ENCODE results near the gene ACOT7.

The ACOT7 gene, protein sequence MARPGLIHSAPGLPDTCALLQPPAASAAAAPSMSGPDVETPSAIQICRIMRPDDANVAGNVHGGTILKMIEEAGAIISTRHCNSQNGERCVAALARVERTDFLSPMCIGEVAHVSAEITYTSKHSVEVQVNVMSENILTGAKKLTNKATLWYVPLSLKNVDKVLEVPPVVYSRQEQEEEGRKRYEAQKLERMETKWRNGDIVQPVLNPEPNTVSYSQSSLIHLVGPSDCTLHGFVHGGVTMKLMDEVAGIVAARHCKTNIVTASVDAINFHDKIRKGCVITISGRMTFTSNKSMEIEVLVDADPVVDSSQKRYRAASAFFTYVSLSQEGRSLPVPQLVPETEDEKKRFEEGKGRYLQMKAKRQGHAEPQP

GRCh38 chr1:6393400-6394187, at the start of gene ACOT7:
Gene ACOT7, minus strand, starts transcription at chr1:6393767. Its CDS starts 368 bp downstream, at chr1:6393399.
- H2AFZ ChIP-seq (ENCODE audit: low read length): no peak within 1 kb of the TSS
- no peaks in the 10 kb centered on the region for H3K79me2 ChIP-seq (ENCODE audit: insufficient read depth, low read length)
- H3K27ac ChIP-seq (ENCODE audit: low read depth, low read length, poor library complexity, severe bottlenecking): peak within 1 kb of the TSS; percentile 24
- H3K27me3 ChIP-seq (ENCODE audit: insufficient read depth, low read length): no peaks in the 10 kb centered on the region
- H3F3A ChIP-seq (ENCODE audit: insufficient read depth, low read length): no peaks in the 10 kb centered on the region
- peak within 1 kb of the TSS; percentile 77 for H3K9ac ChIP-seq (ENCODE audit: low read length)
- H3K9me2 ChIP-seq (ENCODE audit: low read depth, low read length): no peaks in the 10 kb centered on the region
- no peaks in the 10 kb centered on the region for H3K9me3 ChIP-seq (ENCODE audit: low read length)
- TF ChIP-seq EZH2 (IDR thresholded peaks at IDR 0.05; ENCODE audit: borderline replicate concordance, low read length): no peak
- TF ChIP-seq, protein P1, sequence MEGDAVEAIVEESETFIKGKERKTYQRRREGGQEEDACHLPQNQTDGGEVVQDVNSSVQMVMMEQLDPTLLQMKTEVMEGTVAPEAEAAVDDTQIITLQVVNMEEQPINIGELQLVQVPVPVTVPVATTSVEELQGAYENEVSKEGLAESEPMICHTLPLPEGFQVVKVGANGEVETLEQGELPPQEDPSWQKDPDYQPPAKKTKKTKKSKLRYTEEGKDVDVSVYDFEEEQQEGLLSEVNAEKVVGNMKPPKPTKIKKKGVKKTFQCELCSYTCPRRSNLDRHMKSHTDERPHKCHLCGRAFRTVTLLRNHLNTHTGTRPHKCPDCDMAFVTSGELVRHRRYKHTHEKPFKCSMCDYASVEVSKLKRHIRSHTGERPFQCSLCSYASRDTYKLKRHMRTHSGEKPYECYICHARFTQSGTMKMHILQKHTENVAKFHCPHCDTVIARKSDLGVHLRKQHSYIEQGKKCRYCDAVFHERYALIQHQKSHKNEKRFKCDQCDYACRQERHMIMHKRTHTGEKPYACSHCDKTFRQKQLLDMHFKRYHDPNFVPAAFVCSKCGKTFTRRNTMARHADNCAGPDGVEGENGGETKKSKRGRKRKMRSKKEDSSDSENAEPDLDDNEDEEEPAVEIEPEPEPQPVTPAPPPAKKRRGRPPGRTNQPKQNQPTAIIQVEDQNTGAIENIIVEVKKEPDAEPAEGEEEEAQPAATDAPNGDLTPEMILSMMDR (IDR thresholded peaks at IDR 0.05; ENCODE audit: low read length): no peak
- H4K20me1 ChIP-seq (ENCODE audit: insufficient read depth, low read length): no peaks in the 10 kb centered on the region
- peak within 1 kb of the TSS; percentile 69 for H3K4me2 ChIP-seq (ENCODE audit: low read length)
- peak within 1 kb of the TSS; percentile 74 for H3K4me3 ChIP-seq (ENCODE audit: low read depth, low read length, poor library complexity, severe bottlenecking)
- H3K36me3 ChIP-seq (ENCODE audit: insufficient read depth, low read length): no peaks in the 10 kb centered on the region
- peaks cover 18% of the 10 kb centered on the region for H3K4me1 ChIP-seq (ENCODE audit: insufficient read depth, low read length, severe bottlenecking)

GRCh38 chr1:6441586-6441985, 48.0 kb upstream of the ACOT7 start:
- no peaks in the 10 kb centered on the region for H3K9me3 ChIP-seq (ENCODE audit: low read length)
- H3K27me3 ChIP-seq (ENCODE audit: insufficient read depth, low read length): no peaks in the 10 kb centered on the region; the same call in 1 of the 2 replicates
- H3K36me3 ChIP-seq (ENCODE audit: insufficient read depth, low read length): no peaks in the 10 kb centered on the region
- no peaks in the 10 kb centered on the region for H3K9me2 ChIP-seq (ENCODE audit: low read depth, low read length)
- H3K4me1 ChIP-seq (ENCODE audit: insufficient read depth, low read length, severe bottlenecking): no peaks in the 10 kb centered on the region
- H4K20me1 ChIP-seq (ENCODE audit: insufficient read depth, low read length): no peaks in the 10 kb centered on the region
- H3F3A ChIP-seq (ENCODE audit: insufficient read depth, low read length): no peaks in the 10 kb centered on the region
- no peak overlapping the region for H3K27ac ChIP-seq (ENCODE audit: low read depth, low read length, poor library complexity, severe bottlenecking)
- H3K4me2 ChIP-seq (ENCODE audit: low read length): no peak overlapping the region
- H2AFZ ChIP-seq (ENCODE audit: low read length): no peak overlapping the region
- no peak for TF ChIP-seq EZH2 (IDR thresholded peaks at IDR 0.05; ENCODE audit: borderline replicate concordance, low read length)
- TF ChIP-seq, protein P1 (IDR thresholded peaks at IDR 0.05; ENCODE audit: low read length): no peak
- H3K79me2 ChIP-seq (ENCODE audit: insufficient read depth, low read length): no peaks in the 10 kb centered on the region
- no peak overlapping the region for H3K4me3 ChIP-seq (ENCODE audit: low read depth, low read length, poor library complexity, severe bottlenecking)
- H3K9ac ChIP-seq (ENCODE audit: low read length): no peak overlapping the region

DNA sequence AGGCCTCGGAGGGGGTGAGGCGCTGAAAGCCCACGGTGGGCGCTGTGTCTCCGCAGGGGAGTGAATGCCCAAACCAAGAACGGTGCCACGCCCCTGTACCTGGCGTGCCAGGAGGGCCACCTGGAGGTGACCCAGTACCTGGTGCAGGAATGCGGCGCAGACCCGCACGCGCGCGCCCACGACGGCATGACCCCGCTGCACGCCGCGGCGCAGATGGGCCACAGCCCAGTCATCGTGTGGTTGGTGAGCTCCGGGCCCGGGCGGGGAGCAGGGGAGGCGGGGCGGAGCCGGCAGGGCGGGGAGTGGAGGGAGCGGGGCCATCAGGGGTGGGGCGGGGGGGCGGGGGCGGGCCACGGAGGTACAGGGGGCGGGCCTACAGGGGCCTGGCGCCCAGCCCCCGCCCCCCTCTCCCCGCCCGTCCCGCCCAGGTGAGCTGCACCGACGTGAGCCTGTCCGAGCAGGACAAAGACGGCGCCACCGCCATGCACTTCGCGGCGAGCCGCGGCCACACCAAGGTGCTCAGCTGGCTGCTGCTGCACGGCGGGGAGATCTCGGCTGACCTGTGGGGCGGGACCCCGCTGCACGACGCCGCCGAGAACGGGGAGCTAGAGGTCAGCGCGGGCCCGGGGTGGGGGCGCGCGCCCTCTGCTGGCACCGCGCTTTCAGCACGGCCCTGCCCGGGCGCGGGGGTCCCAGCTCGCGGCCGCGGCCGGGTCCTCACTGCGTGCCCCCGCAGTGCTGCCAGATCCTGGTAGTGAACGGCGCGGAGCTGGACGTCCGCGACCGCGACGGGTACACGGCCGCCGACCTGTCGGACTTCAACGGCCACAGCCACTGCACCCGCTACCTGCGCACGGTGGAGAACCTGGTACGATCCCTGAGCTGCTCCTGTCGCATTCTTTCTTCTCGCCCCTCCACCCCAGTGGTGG, 46.9 kb upstream of the ACOT7 start:
- H4K20me1 ChIP-seq (ENCODE audit: insufficient read depth, low read length): no peaks in the 10 kb centered on the region
- TF ChIP-seq, protein P1 (IDR thresholded peaks at IDR 0.05; ENCODE audit: low read length): peak; percentile 45
- TF ChIP-seq EZH2 (IDR thresholded peaks at IDR 0.05; ENCODE audit: borderline replicate concordance, low read length): no peak
- peak overlapping the region; percentile 37 for H3K4me3 ChIP-seq (ENCODE audit: low read depth, low read length, poor library complexity, severe bottlenecking)
- H3F3A ChIP-seq (ENCODE audit: insufficient read depth, low read length): no peaks in the 10 kb centered on the region
- H3K36me3 ChIP-seq (ENCODE audit: insufficient read depth, low read length): no peaks in the 10 kb centered on the region
- H3K9me2 ChIP-seq (ENCODE audit: low read depth, low read length): no peaks in the 10 kb centered on the region
- no peaks in the 10 kb centered on the region for H3K4me1 ChIP-seq (ENCODE audit: insufficient read depth, low read length, severe bottlenecking)
- peak overlapping the region; percentile 53 for H3K4me2 ChIP-seq (ENCODE audit: low read length)
- H3K27me3 ChIP-seq (ENCODE audit: insufficient read depth, low read length): no peaks in the 10 kb centered on the region; the same call in 1 of the 2 replicates
- H3K27ac ChIP-seq (ENCODE audit: low read depth, low read length, poor library complexity, severe bottlenecking): no peak overlapping the region
- no peak overlapping the region for H3K9ac ChIP-seq (ENCODE audit: low read length)
- H3K79me2 ChIP-seq (ENCODE audit: insufficient read depth, low read length): no peaks in the 10 kb centered on the region
- no peaks in the 10 kb centered on the region for H3K9me3 ChIP-seq (ENCODE audit: low read length)
- no peak overlapping the region for H2AFZ ChIP-seq (ENCODE audit: low read length)
